OCI-LY7 (cell line): ENCODE measurements around the gene TIMM22.

Experiments used
- CTCF ChIP-seq: fragments of 200-600 bp; sonication (generic); conservative IDR thresholded peaks from 2 replicates; pipeline ENCODE4 v1.5.1; 2014; ENCODE audit warnings: mild to moderate bottlenecking, antibody characterized with exemption, low read length, moderate library complexity, mixed read lengths
- EZH2phosphoT487 ChIP-seq: fragments of 200-600 bp; sonication (generic); IDR thresholded peaks from 2 replicates; pipeline ENCODE4 v1.6.1; 2018; ENCODE audit warnings: low read depth, borderline replicate concordance, mild to moderate bottlenecking, mixed run types, antibody characterized with exemption, low read length, moderate library complexity, mixed read lengths

- peak; percentile 28; the same call in 1 of the 2 replicates for TF ChIP-seq CTCF
- no peak for TF ChIP-seq EZH2phosphoT487
Measured at GRCh38 chr17:979539-980405, 17.2 kb upstream of the TIMM22 start, which contains the start of gene NXN.
